Gastroesophageal sphincter (tissue), 4 donors: Measurements from ENCODE around the gene NPAS1. TPM values are rescaled to one million over a fixed set of nuclear protein-coding genes. Genes with fewer than 3 reads are reported as not detected.
A peak's percentile ranks its signal among the peaks of the same experiment; 100 is the strongest.

Experiments used
- ATAC-seq: fragments of 150-250 bp; one replicate; pipeline ENCODE4 v1.9.1; 2016; ENCODE audit warnings: mild to moderate bottlenecking, moderate library complexity
- H3K27ac ChIP-seq, 4 donors: fragments of 200-600 bp; sonication (generic) in 3 of 4; 1 replicate in 3 of 4; 2 replicates in 1 of 4; pipeline ENCODE4 v1.5.1; 2016 to 2019
- H3K27me3 ChIP-seq: fragments of 200-600 bp; sonication (generic); one replicate; pipeline ENCODE4 v1.5.1; 2019
- H3K36me3 ChIP-seq, 2 donors: fragments of 200-600 bp; sonication (generic); one replicate each; pipeline ENCODE4 v1.5.1; 2019; ENCODE audit warnings: control low read depth in 1 of 2
- H3K4me1 ChIP-seq, 3 donors: fragments of 200-600 bp; sonication (generic); 1 replicate in 2 of 3; 2 replicates in 1 of 3; pipeline ENCODE4 v1.5.1; 2016 to 2019; ENCODE audit warnings: control low read depth in 2 of 3
- H3K4me3 ChIP-seq, 2 donors: fragments of 200-600 bp; sonication (generic); one replicate each; pipeline ENCODE4 v1.5.1; 2019; ENCODE audit warnings: mild to moderate bottlenecking in 1 of 2, moderate library complexity in 1 of 2
- H3K9me3 ChIP-seq, 3 donors: fragments of 200-600 bp; sonication (generic); one replicate each; pipeline ENCODE4 v1.5.1; 2017 to 2019; ENCODE audit warnings: control low read depth in 2 of 3
- CTCF ChIP-seq, 4 experiments: fragments of 200-600 bp in 2 of 4; fragments of 450-650 bp in 2 of 4; sonication (generic) in 1 of 4; IDR thresholded peaks; one replicate each; pipeline ENCODE4 v1.5.1; 2017 to 2019; ENCODE audit warnings: antibody characterized with exemption in 4 of 4, mild to moderate bottlenecking in 2 of 4, moderate library complexity in 2 of 4
- EP300 ChIP-seq: sonication (generic); formaldehyde crosslinking; IDR thresholded peaks from one replicate; pipeline ENCODE4 v1.6.1; 2017; ENCODE audit warnings: antibody characterized with exemption, mild to moderate bottlenecking
- POLR2A ChIP-seq, 2 donors: fragments of 450-650 bp; IDR thresholded peaks; one replicate each; pipeline ENCODE4 v1.6.1; 2017; ENCODE audit warnings: antibody characterized with exemption in 2 of 2, mild to moderate bottlenecking in 2 of 2, moderate library complexity in 1 of 2
- POLR2AphosphoS5 ChIP-seq: sonication (generic); formaldehyde crosslinking; IDR thresholded peaks from one replicate; pipeline ENCODE4 v1.6.1; 2017; ENCODE audit warnings: antibody characterized with exemption
- WGBS, 2 donors: methylation state at CpG; one replicate each; pipeline ENCODE4 v1.1.5; 2018; ENCODE audit warnings: low coverage in 1 of 2; 5-methylcytosine and 5-hydroxymethylcytosine counted together
- total RNA-seq, 4 donors: library from RNA; depleted of rRNA; stranded (reverse); fragments of >200 nt; gene quantifications; one replicate each; pipeline ENCODE4 v1.1.0, GENCODE V29; 2016

Gene NPAS1
- total RNA-seq, 4 donors from 2014 or later: 0.85 TPM; not detected in 3

- Histone ChIP-seq H3K4me1 (peaks cover 4 to 74% (median 50%) of the 10 kb centered on the region in 3 donors), H3K27ac (peak overlapping the region in 1 of 4 donors; percentile 19), H3K4me3 (no peak overlapping the region), H3K36me3 (peaks cover 0 to 3% of the 10 kb centered on the region in 2 donors), H3K9me3 (no peaks in the 10 kb centered on the region), H3K27me3 (no peaks in the 10 kb centered on the region)
- ATAC-seq: no peak
- TF ChIP-seq CTCF (IDR thresholded peaks at IDR 0.05): no peak
- no peak for TF ChIP-seq POLR2A (IDR thresholded peaks at IDR 0.05)
- no peak for TF ChIP-seq POLR2AphosphoS5
- no peak for TF ChIP-seq EP300
- 87 to 90% methylated on average over 6 of the region's 6 CpGs for WGBS, 2 donors
Observed at GRCh38 chr19:46983097-46983496, 36.5 kb upstream of the NPAS1 start.

GRCh38 chr19:46984077-46985010, 35.3 kb upstream of the NPAS1 start:
- Histone ChIP-seq H3K27me3 (no peaks in the 10 kb centered on the region), H3K4me3 (no peak overlapping the region), H3K36me3 (peaks cover 0 to 16% of the 10 kb centered on the region in 2 donors), H3K4me1 (peaks cover 4 to 62% (median 43%) of the 10 kb centered on the region in 3 donors), H3K9me3 (no peaks in the 10 kb centered on the region), H3K27ac (peak overlapping the region; percentile 24 to 77 (median 72))
- ATAC-seq: peak; percentile 85
- TF ChIP-seq CTCF (IDR thresholded peaks at IDR 0.05) (peak in 1 of 4 experiments; percentile 8), EP300 (no peak), POLR2A (IDR thresholded peaks at IDR 0.05) (no peak), POLR2AphosphoS5 (peak; percentile 94)
- 19 to 39% methylated on average over 7 to 16 of the region's 20 CpGs for WGBS, 2 donors

- Histone ChIP-seq H3K9me3 (no peaks in the 10 kb centered on the region), H3K27me3 (no peaks in the 10 kb centered on the region), H3K4me3 (no peak overlapping the region), H3K36me3 (peaks cover 0 to 28% of the 10 kb centered on the region in 2 donors), H3K4me1 (peaks cover 4 to 57% (median 36%) of the 10 kb centered on the region in 3 donors), H3K27ac (peak overlapping the region in 3 of 4 donors; percentile 72 to 77 (median 73))
- ATAC-seq: no peak
- WGBS, 2 donors: 80 to 87% methylated on average over 5 to 8 of the region's 14 CpGs
- no peak for TF ChIP-seq CTCF (IDR thresholded peaks at IDR 0.05)
- no peak for TF ChIP-seq POLR2A (IDR thresholded peaks at IDR 0.05)
- no peak for TF ChIP-seq POLR2AphosphoS5
- no peak for TF ChIP-seq EP300
Observed at GRCh38 chr19:46985542-46986415, 33.9 kb upstream of the NPAS1 start.

- Histone ChIP-seq H3K4me3 (no peak overlapping the region), H3K27me3 (no peaks in the 10 kb centered on the region), H3K4me1 (peaks cover 4 to 45% (median 24%) of the 10 kb centered on the region in 3 donors), H3K36me3 (peaks cover 0 to 49% of the 10 kb centered on the region in 2 donors), H3K27ac (no peak overlapping the region), H3K9me3 (no peaks in the 10 kb centered on the region)
- WGBS, 2 donors: 80 to 92% methylated on average over 1 to 4 of the region's 14 CpGs
- no peak for ATAC-seq
- TF ChIP-seq POLR2AphosphoS5: no peak
- TF ChIP-seq EP300: no peak
- no peak for TF ChIP-seq POLR2A (IDR thresholded peaks at IDR 0.05)
- no peak for TF ChIP-seq CTCF (IDR thresholded peaks at IDR 0.05)
Observed at GRCh38 chr19:46988614-46989230, 30.9 kb upstream of the NPAS1 start.
